IPS-11a (cell line): ENCODE results near the gene WRAP73.

Source experiments
- H3K4me3 ChIP-seq: one replicate; pipeline ENCODE4 v1.5.1; 2013; ENCODE audit warnings: low read depth, low read length, control low read depth

Gene WRAP73

GRCh38 chr1:3649342-3650247, at the start of gene WRAP73:
TSS of gene WRAP73 (minus strand) at chr1:3650103. CDS start at chr1:3649999, 104 bp downstream.
- peak within 1 kb of the TSS; percentile 69 for H3K4me3 ChIP-seq

GRCh38 chr1:3699596-3699995, 49.7 kb upstream of the WRAP73 start:
- H3K4me3 ChIP-seq, result no peak overlapping the region

GRCh38 chr1:3698660-3699408, 48.9 kb upstream of the WRAP73 start:
- H3K4me3 ChIP-seq, result no peak overlapping the region

GRCh38 chr1:3697810-3698209, 47.9 kb upstream of the WRAP73 start:
- no peak overlapping the region for H3K4me3 ChIP-seq

- no peak overlapping the region for H3K4me3 ChIP-seq
These were observed 47.2 kb upstream of the WRAP73 start for GRCh38 chr1:3697104-3697503.

- no peak overlapping the region for H3K4me3 ChIP-seq
These were observed 46.8 kb upstream of the WRAP73 start for GRCh38 chr1:3696689-3697088.

GRCh38 chr1:3695326-3696217, 45.7 kb upstream of the WRAP73 start:
- no peak overlapping the region for H3K4me3 ChIP-seq

- H3K4me3 ChIP-seq, result no peak overlapping the region
These were observed 43.4 kb upstream of the WRAP73 start for GRCh38 chr1:3693321-3693720.

- H3K4me3 ChIP-seq, result no peak overlapping the region
These were observed 42.7 kb upstream of the WRAP73 start for GRCh38 chr1:3692598-3692997.

- no peak overlapping the region for H3K4me3 ChIP-seq
These were observed 41.7 kb upstream of the WRAP73 start for GRCh38 chr1:3691421-3692204.

GRCh38 chr1:3690282-3691065, 40.6 kb upstream of the WRAP73 start:
- no peak overlapping the region for H3K4me3 ChIP-seq

GRCh38 chr1:3689138-3689750, 39.3 kb upstream of the WRAP73 start:
- no peak overlapping the region for H3K4me3 ChIP-seq

GRCh38 chr1:3688356-3689137, 38.6 kb upstream of the WRAP73 start:
- H3K4me3 ChIP-seq, result no peak overlapping the region

- H3K4me3 ChIP-seq, result no peak overlapping the region
These were observed 37.6 kb upstream of the WRAP73 start for GRCh38 chr1:3687504-3687903.

- H3K4me3 ChIP-seq, result no peak overlapping the region
These were observed 36.0 kb upstream of the WRAP73 start for GRCh38 chr1:3685906-3686305.

- H3K4me3 ChIP-seq, result no peak overlapping the region
These were observed 35.3 kb upstream of the WRAP73 start for GRCh38 chr1:3685222-3685621.

GRCh38 chr1:3683992-3684391, 34.1 kb upstream of the WRAP73 start:
- H3K4me3 ChIP-seq, result no peak overlapping the region

GRCh38 chr1:3683197-3683596, 33.3 kb upstream of the WRAP73 start:
- no peak overlapping the region for H3K4me3 ChIP-seq
